GM12892 (cell line): ENCODE measurements around the gene RTKN2.

Experiments
- POLR2A ChIP-seq: IDR thresholded peaks from 2 replicates; pipeline ENCODE4 v1.6.1; 2011; ENCODE audit warnings: low read depth, low read length, control low read depth
- POLR2AphosphoS5 ChIP-seq: IDR thresholded peaks from 2 replicates; pipeline ENCODE4 v1.6.1; 2011; ENCODE audit warnings: low read depth, low read length, control low read depth
- TAF1 ChIP-seq: IDR thresholded peaks from 2 replicates; pipeline ENCODE4 v1.6.1; 2011; ENCODE audit warnings: low read depth, mild to moderate bottlenecking, control low read depth, low read length, borderline replicate concordance

- TF ChIP-seq POLR2A (no peak), POLR2AphosphoS5 (no peak), TAF1 (no peak)
Measured at GRCh38 chr10:62188021-62188616, 80.5 kb downstream of the RTKN2 start.
